Keratinocyte (primary cell): ENCODE measurements around the gene BATF2. TPM values are rescaled to one million over a fixed set of nuclear protein-coding genes. Genes with fewer than 3 reads are reported as not detected.

Experiments
- DNase-seq: peaks from one replicate; pipeline ENCODE4 v3.0.0-alpha.2; 2011; ENCODE audit warnings: low read depth, missing footprints, low spot score
- FAIRE-seq: peaks from 2 replicates; lab custom pipeline; 2011; peaks lifted over from hg19 to GRCh38; lab: Jason Lieb, UNC
- H2AFZ ChIP-seq: 2 replicates; pipeline ENCODE4 v1.6.0; 2012; ENCODE audit warnings: low read length, control low read depth, inconsistent platforms; ENCODE audit not compliant: control insufficient read depth
- H3K27ac ChIP-seq: 2 replicates; pipeline ENCODE4 v1.5.1; 2011; ENCODE audit warnings: low read length; ENCODE audit not compliant: control insufficient read depth, insufficient read depth
- H3K27me3 ChIP-seq: 3 replicates; pipeline ENCODE4 v1.6.0; 2011; ENCODE audit warnings: low read length; ENCODE audit not compliant: control insufficient read depth, insufficient read depth; ENCODE audit errors: extremely low read depth
- H3K36me3 ChIP-seq, 2 experiments: 2 replicates in 1 of 2; 3 replicates in 1 of 2; pipeline ENCODE4 v1.5.1; 2011; ENCODE audit warnings: low read length in 2 of 2, mild to moderate bottlenecking in 1 of 2; ENCODE audit not compliant: control insufficient read depth in 2 of 2, insufficient read depth in 2 of 2; ENCODE audit errors: extremely low read depth in 1 of 2
- H3K4me1 ChIP-seq: 3 replicates; pipeline ENCODE4 v1.5.1; 2011; ENCODE audit warnings: low read length; ENCODE audit not compliant: control insufficient read depth, insufficient read depth; ENCODE audit errors: extremely low read depth
- H3K4me2 ChIP-seq: 3 replicates; pipeline ENCODE4 v1.6.0; 2011; ENCODE audit warnings: low read depth, low read length; ENCODE audit not compliant: control insufficient read depth, insufficient read depth; ENCODE audit errors: extremely low read depth
- H3K4me3 ChIP-seq, 3 experiments: fragments of 200-600 bp in 1 of 3; sonication (generic) in 1 of 3; 2 replicates in 2 of 3; 3 replicates in 1 of 3; pipeline ENCODE4 v1.5.1; 2011 to 2016; ENCODE audit warnings: low read length in 3 of 3, mild to moderate bottlenecking in 3 of 3, control low read depth in 2 of 3, inconsistent platforms in 1 of 3, low read depth in 1 of 3, mixed read lengths in 1 of 3, mixed run types in 1 of 3, moderate library complexity in 1 of 3; ENCODE audit not compliant: control insufficient read depth in 2 of 3, insufficient read depth in 2 of 3; ENCODE audit errors: extremely low read depth in 1 of 3
- H3K79me2 ChIP-seq: 2 replicates; pipeline ENCODE4 v1.6.0; 2012; ENCODE audit warnings: low read length; ENCODE audit not compliant: control insufficient read depth, insufficient read depth
- H3K9ac ChIP-seq: 3 replicates; pipeline ENCODE4 v1.6.0; 2011; ENCODE audit warnings: low read length; ENCODE audit not compliant: control insufficient read depth, insufficient read depth; ENCODE audit errors: extremely low read depth
- H3K9me1 ChIP-seq: 3 replicates; pipeline ENCODE4 v1.6.0; 2011; ENCODE audit warnings: low read length; ENCODE audit not compliant: control insufficient read depth, insufficient read depth; ENCODE audit errors: extremely low read depth
- H3K9me3 ChIP-seq: 2 replicates; pipeline ENCODE4 v1.5.1; 2012; ENCODE audit warnings: low read depth, low read length; ENCODE audit not compliant: control insufficient read depth
- H4K20me1 ChIP-seq: 3 replicates; pipeline ENCODE4 v1.6.0; 2011; ENCODE audit warnings: low read length; ENCODE audit not compliant: control insufficient read depth, insufficient read depth; ENCODE audit errors: extremely low read depth
- EZH2 ChIP-seq: IDR thresholded peaks from one replicate; pipeline ENCODE4 v1.6.1; 2012; ENCODE audit warnings: inconsistent platforms, mild to moderate bottlenecking, low read length, moderate library complexity
- dilution Hi-C: fragments of 300-500 bp; cut with MboI; formaldehyde crosslinking; loops from one replicate; pipeline ENCODE4 v1.7.0; 2020; ENCODE audit warnings: low sequenced_read_pairs; ENCODE audit not compliant: extremely low pct_ligation_motif_present
- polyA plus RNA-seq, 5 experiments: library from polyadenylated mRNA; depleted of rRNA in 3 of 5; stranded (reverse) in 3 of 5; stranded (forward) in 1 of 5; unstranded in 1 of 5; fragments of >200 nt; gene quantifications; 1 replicate in 1 of 5; 2 replicates in 3 of 5; 3 replicates in 1 of 5; pipeline versions ENCODE4 v1.2.1 to v1.2.3, GENCODE V29; 2011 to 2012; ENCODE audit warnings: missing spikeins in 2 of 5, low read depth in 1 of 5, low replicate concordance in 1 of 5
- TF ChIP-seq, protein P1 (sequence below), 3 experiments: IDR thresholded peaks in 1 of 3; conservative IDR thresholded peaks in 1 of 3; optimal IDR thresholded peaks in 1 of 3; 2 replicates in 2 of 3; 3 replicates in 1 of 3; pipeline versions ENCODE3 to v1.5.1; 2011; ENCODE audit warnings: low read length in 3 of 3, mild to moderate bottlenecking in 3 of 3, moderate library complexity in 2 of 3, control low read depth in 1 of 3, inconsistent platforms in 1 of 3; ENCODE audit not compliant: insufficient read depth in 2 of 3; ENCODE audit errors: extremely low read depth in 1 of 3

BATF2 gene
- polyA plus RNA-seq, 1 donor (not counting 4 experiments of a cell fraction or from before 2014, with no cell fraction given), result 0.10 TPM

DNA sequence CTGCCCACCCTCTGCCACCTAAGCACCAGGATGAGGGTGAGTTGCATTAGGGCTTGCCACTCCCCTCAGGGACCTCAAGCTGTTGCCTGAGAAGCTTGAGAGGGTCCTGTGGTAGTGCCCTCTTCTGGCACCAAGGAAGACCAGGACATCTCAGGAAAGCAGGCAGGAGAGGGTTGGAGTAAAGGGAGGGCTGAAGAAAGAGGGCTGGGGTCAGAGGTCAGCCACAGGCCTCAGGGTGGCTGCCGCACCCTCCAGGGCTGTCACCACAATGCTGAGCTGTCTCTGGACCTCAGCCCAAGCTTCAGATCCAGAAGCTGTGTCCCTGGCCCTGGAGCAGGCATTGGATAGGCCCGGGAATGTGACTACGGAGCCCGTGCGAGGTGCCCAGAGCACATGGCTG, 48.3 kb upstream of the BATF2 start:
- peaks cover 3 to 7% of the 10 kb centered on the region in 2 experiments for H3K36me3 ChIP-seq
- no peak overlapping the region for H3K4me3 ChIP-seq
- H3K79me2 ChIP-seq, result peaks cover 5% of the 10 kb centered on the region
- no peak overlapping the region for H3K4me2 ChIP-seq
- H3K4me1 ChIP-seq, result peaks cover 20% of the 10 kb centered on the region
- H3K9me1 ChIP-seq, result no peaks in the 10 kb centered on the region
- no peak for DNase-seq
- no peak for FAIRE-seq
- no peak overlapping the region for H3K9ac ChIP-seq
- H3K27ac ChIP-seq, result no peak overlapping the region
- no peaks in the 10 kb centered on the region for H3K9me3 ChIP-seq
- no peaks in the 10 kb centered on the region for H3K27me3 ChIP-seq
- no peak overlapping the region for H2AFZ ChIP-seq
- TF ChIP-seq, protein P1, sequence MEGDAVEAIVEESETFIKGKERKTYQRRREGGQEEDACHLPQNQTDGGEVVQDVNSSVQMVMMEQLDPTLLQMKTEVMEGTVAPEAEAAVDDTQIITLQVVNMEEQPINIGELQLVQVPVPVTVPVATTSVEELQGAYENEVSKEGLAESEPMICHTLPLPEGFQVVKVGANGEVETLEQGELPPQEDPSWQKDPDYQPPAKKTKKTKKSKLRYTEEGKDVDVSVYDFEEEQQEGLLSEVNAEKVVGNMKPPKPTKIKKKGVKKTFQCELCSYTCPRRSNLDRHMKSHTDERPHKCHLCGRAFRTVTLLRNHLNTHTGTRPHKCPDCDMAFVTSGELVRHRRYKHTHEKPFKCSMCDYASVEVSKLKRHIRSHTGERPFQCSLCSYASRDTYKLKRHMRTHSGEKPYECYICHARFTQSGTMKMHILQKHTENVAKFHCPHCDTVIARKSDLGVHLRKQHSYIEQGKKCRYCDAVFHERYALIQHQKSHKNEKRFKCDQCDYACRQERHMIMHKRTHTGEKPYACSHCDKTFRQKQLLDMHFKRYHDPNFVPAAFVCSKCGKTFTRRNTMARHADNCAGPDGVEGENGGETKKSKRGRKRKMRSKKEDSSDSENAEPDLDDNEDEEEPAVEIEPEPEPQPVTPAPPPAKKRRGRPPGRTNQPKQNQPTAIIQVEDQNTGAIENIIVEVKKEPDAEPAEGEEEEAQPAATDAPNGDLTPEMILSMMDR (optimal IDR thresholded peaks at IDR 0.05 in 1 of 3, IDR thresholded peaks at IDR 0.05 in 1 of 3, conservative IDR thresholded peaks at IDR 0.05 in 1 of 3; ENCODE audit: extremely low read depth in 1 of 3, insufficient read depth in 2 of 3, low read length in 3 of 3), result no peak
- no peak for TF ChIP-seq EZH2
- H4K20me1 ChIP-seq, result no peaks in the 10 kb centered on the region
- dilution Hi-C loops, result no loop called here

GRCh38 chr11:65043881-65044501, 47.2 kb upstream of the BATF2 start:
- Histone ChIP-seq H3K9ac (no peak overlapping the region), H3K27ac (no peak overlapping the region), H3K4me1 (peaks cover 20% of the 10 kb centered on the region), H4K20me1 (no peaks in the 10 kb centered on the region), H3K36me3 (peaks cover 3 to 7% of the 10 kb centered on the region in 2 experiments), H3K9me1 (no peaks in the 10 kb centered on the region), H3K27me3 (no peaks in the 10 kb centered on the region), H3K79me2 (peaks cover 5% of the 10 kb centered on the region), H3K4me3 (no peak overlapping the region), H3K4me2 (no peak overlapping the region), H3K9me3 (no peaks in the 10 kb centered on the region), H2AFZ (no peak overlapping the region)
- TF ChIP-seq, protein P1 (optimal IDR thresholded peaks at IDR 0.05 in 1 of 3, IDR thresholded peaks at IDR 0.05 in 1 of 3, conservative IDR thresholded peaks at IDR 0.05 in 1 of 3; ENCODE audit: extremely low read depth in 1 of 3, insufficient read depth in 2 of 3, low read length in 3 of 3), result no peak
- TF ChIP-seq EZH2, result no peak
- dilution Hi-C loops, result no loop called here
- FAIRE-seq (no peak), DNase-seq (no peak)
